ENCODE results near the gene NUP58.

The NUP58 gene

GRCh38 chr13:25391932-25392331 is 90.5 kb downstream of the NUP58 start:
- no peak overlapping the region for H3K27ac ChIP-seq
- peaks cover 6% of the 10 kb centered on the region; the same call in 1 of the 2 replicates for H3K9me3 ChIP-seq
- H3K36me3 ChIP-seq = no peaks in the 10 kb centered on the region
- H3K27me3 ChIP-seq = no peaks in the 10 kb centered on the region
- H3K4me1 ChIP-seq = no peaks in the 10 kb centered on the region
- no peak overlapping the region for H3K4me2 ChIP-seq
- H3K4me3 ChIP-seq = no peak overlapping the region
- no peak for TF ChIP-seq Cebpa-rat (IDR thresholded peaks at IDR 0.05)
- H4K20me1 ChIP-seq = no peaks in the 10 kb centered on the region
- H3K9ac ChIP-seq = no peak overlapping the region

Measured in BLaER1 (cell line).